Measurements from ENCODE around the gene RAET1L. TPM values are rescaled to one million over a fixed set of nuclear protein-coding genes. Genes with fewer than 3 reads are reported as not detected.
A peak's percentile ranks its signal among the peaks of the same experiment; 100 is the strongest.
"Not testable (repeated sequence)": the region's sequence is repeated elsewhere in the genome, so short reads cannot be mapped to it uniquely, and the experiment has no call there.

Gene RAET1L
- polyA plus RNA-seq, 3 donors: not detected

- Mint-ChIP-seq H3K4me3 (no peak overlapping the region), H3K27me3 (ENCODE audit: low read depth in 3 of 3) (peaks cover 14 to 37% (median 31%) of the 10 kb centered on the region in 3 donors), H3K4me1 (peaks cover 10% of the 10 kb centered on the region), H3K9me3 (peaks cover 0 to 3% (median 2%) of the 10 kb centered on the region in 7 donors), H3K27ac (peak overlapping the region in 1 of 7 donors; percentile 73), H3K36me3 (peaks cover 0 to 2% of the 10 kb centered on the region in 2 donors)
- no peak overlapping the region for H2AFZ ChIP-seq (ENCODE audit: insufficient read depth, low read depth, low read length, poor library complexity, severe bottlenecking)
- no peaks in the 10 kb centered on the region for H4K20me1 ChIP-seq (ENCODE audit: insufficient read depth, low read length)
- intact Hi-C loops (cut with micrococcal nuclease): no loop called here
- no peaks in the 10 kb centered on the region for H3K79me2 ChIP-seq (ENCODE audit: insufficient read depth, low read length)
- H3K9me3 ChIP-seq (replicated peaks in 1 of 2; ENCODE audit: control insufficient read depth in 1 of 2, insufficient read depth in 1 of 2, low read length in 2 of 2): no peaks in the 10 kb centered on the region
- no peak overlapping the region for H3K9ac ChIP-seq (ENCODE audit: insufficient read depth, low read length, poor library complexity, severe bottlenecking)
- H3K36me3 ChIP-seq (replicated peaks in 1 of 2; ENCODE audit: control insufficient read depth in 1 of 2, insufficient read depth in 2 of 2, low read length in 2 of 2): no peaks in the 10 kb centered on the region
- peaks cover 0 to 17% of the 10 kb centered on the region in 2 donors for H3K27me3 ChIP-seq (ENCODE audit: control insufficient read depth in 2 of 2, insufficient read depth in 2 of 2, low read length in 2 of 2)
- TF ChIP-seq CTCF (IDR thresholded peaks at IDR 0.05): no peak
- no peak overlapping the region for H3K4me2 ChIP-seq (replicated peaks; ENCODE audit: extremely low read depth, low read length, poor library complexity, severe bottlenecking)
- WGBS (ENCODE audit: insufficient coverage): 96% methylated on average over 6 of the region's 6 CpGs
- H3K4me1 ChIP-seq (ENCODE audit: control insufficient read depth in 1 of 2, insufficient read depth in 2 of 2, low read length in 2 of 2): peaks cover 6 to 7% of the 10 kb centered on the region in 2 donors
- no peak overlapping the region for H3K4me3 ChIP-seq (replicated peaks in 1 of 3; ENCODE audit: low read depth in 2 of 3, low read length in 3 of 3)
- no peak for DNase-seq
- no peak overlapping the region for H3K27ac ChIP-seq (ENCODE audit: low read depth in 1 of 2, low read length in 2 of 2)
These were observed 38.3 kb upstream of the RAET1L start for GRCh38 chr6:150063640-150064039.

- H3K36me3 ChIP-seq (replicated peaks in 1 of 2; ENCODE audit: control insufficient read depth in 1 of 2, insufficient read depth in 2 of 2, low read length in 2 of 2); H3K79me2 ChIP-seq (ENCODE audit: insufficient read depth, low read length); DNase-seq; H2AFZ ChIP-seq (ENCODE audit: insufficient read depth, low read depth, low read length, poor library complexity, severe bottlenecking); intact Hi-C loops (cut with micrococcal nuclease); H3K9me3 ChIP-seq (replicated peaks in 1 of 2; ENCODE audit: control insufficient read depth in 1 of 2, insufficient read depth in 1 of 2, low read length in 2 of 2); H3K4me1 ChIP-seq (ENCODE audit: control insufficient read depth in 1 of 2, insufficient read depth in 2 of 2, low read length in 2 of 2); H3K4me2 ChIP-seq (replicated peaks; ENCODE audit: extremely low read depth, low read length, poor library complexity, severe bottlenecking); H3K27ac ChIP-seq (ENCODE audit: low read depth in 1 of 2, low read length in 2 of 2); H3K27me3 ChIP-seq (ENCODE audit: control insufficient read depth in 2 of 2, insufficient read depth in 2 of 2, low read length in 2 of 2); H3K9me3 Mint-ChIP-seq; H3K36me3 Mint-ChIP-seq; H3K4me1 Mint-ChIP-seq; H3K9ac ChIP-seq (ENCODE audit: insufficient read depth, low read length, poor library complexity, severe bottlenecking); H3K4me3 ChIP-seq (replicated peaks in 1 of 3; ENCODE audit: low read depth in 2 of 3, low read length in 3 of 3); H4K20me1 ChIP-seq (ENCODE audit: insufficient read depth, low read length): not testable (repeated sequence)
- Mint-ChIP-seq H3K4me3 (peak overlapping the region in 1 of 2 donors; percentile 50), H3K27ac (peak overlapping the region in 1 of 7 donors; percentile 51), H3K27me3 (ENCODE audit: low read depth in 3 of 3) (peaks cover 20 to 29% (median 22%) of the 10 kb centered on the region in 3 donors)
- 66% methylated on average over 4 of the region's 7 CpGs for WGBS (ENCODE audit: insufficient coverage)
These were observed 34.6 kb upstream of the RAET1L start for GRCh38 chr6:150059973-150060372.
